Spleen (tissue), 7 donors: ENCODE results near the gene SYK.

Experiments used
- CTCF ChIP-seq, 11 experiments: fragments of 200-600 bp in 7 of 11; fragments of 450-650 bp in 4 of 11; sonication (generic) in 4 of 11; IDR thresholded peaks in 8 of 11; conservative IDR thresholded peaks in 3 of 11; 1 replicate in 7 of 11; 2 replicates in 4 of 11; pipeline versions ENCODE4 v1.4.0 to v1.8.0; 2016 to 2021; ENCODE audit warnings: antibody characterized with exemption in 11 of 11, inconsistent platforms in 4 of 11, mild to moderate bottlenecking in 1 of 11
- POLR2AphosphoS5 ChIP-seq, 3 donors: sonication (generic); formaldehyde crosslinking; IDR thresholded peaks; one replicate each; pipeline ENCODE4 v1.5.1; 2017; ENCODE audit warnings: antibody characterized with exemption in 3 of 3
- donor health status: DM: no; HTN: no; CAD: no; lungs with moderate emphysema.
- donor health status: DM: no; HTN: no; CAD: no.
- donor health status: DM: no; HTN: no; CAD: no.

GRCh38 chr9:90860826-90861225, 59.2 kb downstream of the SYK start:
- TF ChIP-seq CTCF (IDR thresholded peaks at IDR 0.05 in 8 of 11, conservative IDR thresholded peaks at IDR 0.05 in 3 of 11) (no peak), POLR2AphosphoS5 (IDR thresholded peaks at IDR 0.05) (no peak)
